NCI-H2029 (cell line): ENCODE data around the gene CUX1.
"Not testable (repeated sequence)": the region's sequence is repeated elsewhere in the genome, so short reads cannot be mapped to it uniquely, and the experiment has no call there.

ENCODE experiments used
- DNase-seq: peaks from one replicate; lab custom pipeline; 2025; lab: John Stamatoyannopoulos, UW

CUX1 gene

DNA sequence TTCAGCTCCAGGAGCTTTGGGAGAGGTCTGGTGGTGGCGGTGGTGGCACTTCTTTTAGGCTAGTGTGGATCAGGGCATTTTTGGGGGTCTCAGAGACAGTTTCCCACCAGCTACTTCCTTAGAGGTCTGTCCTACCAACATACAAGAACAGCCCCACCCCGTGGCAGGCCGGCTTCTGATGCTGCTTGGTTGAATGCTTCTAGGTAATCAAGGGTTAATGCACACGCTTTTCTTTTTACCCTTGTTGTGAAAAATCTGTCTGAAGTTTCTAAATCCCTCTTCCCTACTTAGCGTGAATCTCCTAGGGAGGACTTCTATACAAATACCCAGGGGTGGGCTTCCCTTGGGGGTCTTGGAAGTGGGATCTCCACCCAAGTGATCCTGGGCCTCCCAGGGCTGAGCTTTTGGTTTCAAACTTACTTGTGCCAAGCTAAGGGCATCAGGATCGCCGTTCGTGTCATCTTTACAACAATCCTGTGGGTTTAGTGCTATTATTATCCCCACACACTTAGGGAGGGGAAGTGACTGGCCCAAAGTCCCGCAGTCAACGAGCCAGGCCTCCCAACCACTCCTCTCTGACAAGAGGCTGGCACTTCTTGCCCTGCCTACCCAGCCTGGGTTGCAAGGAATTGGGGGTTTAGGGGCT, 471.0 kb downstream of the CUX1 start:
- DNase-seq = no peak

DNA sequence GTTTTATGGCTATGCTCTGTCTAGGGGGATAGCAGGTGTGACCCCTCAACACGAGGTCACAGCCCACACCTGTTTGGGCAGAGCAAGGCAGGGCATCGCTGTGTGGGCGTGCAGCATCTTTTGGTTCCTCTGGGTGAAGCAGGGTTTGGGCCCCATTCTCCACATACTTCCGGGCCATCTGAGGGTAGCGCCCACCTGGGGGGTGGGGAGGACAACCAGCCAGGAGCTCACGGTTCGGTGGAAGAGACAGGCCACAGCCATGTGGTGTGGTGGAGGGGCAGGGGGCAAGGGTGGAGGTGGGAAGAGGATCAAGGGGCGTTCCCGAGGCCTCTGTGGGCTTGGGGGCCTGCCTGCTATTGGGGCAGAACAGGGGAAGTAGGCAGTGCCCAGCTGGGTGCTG, 471.6 kb downstream of the CUX1 start:
- DNase-seq = no peak

DNA sequence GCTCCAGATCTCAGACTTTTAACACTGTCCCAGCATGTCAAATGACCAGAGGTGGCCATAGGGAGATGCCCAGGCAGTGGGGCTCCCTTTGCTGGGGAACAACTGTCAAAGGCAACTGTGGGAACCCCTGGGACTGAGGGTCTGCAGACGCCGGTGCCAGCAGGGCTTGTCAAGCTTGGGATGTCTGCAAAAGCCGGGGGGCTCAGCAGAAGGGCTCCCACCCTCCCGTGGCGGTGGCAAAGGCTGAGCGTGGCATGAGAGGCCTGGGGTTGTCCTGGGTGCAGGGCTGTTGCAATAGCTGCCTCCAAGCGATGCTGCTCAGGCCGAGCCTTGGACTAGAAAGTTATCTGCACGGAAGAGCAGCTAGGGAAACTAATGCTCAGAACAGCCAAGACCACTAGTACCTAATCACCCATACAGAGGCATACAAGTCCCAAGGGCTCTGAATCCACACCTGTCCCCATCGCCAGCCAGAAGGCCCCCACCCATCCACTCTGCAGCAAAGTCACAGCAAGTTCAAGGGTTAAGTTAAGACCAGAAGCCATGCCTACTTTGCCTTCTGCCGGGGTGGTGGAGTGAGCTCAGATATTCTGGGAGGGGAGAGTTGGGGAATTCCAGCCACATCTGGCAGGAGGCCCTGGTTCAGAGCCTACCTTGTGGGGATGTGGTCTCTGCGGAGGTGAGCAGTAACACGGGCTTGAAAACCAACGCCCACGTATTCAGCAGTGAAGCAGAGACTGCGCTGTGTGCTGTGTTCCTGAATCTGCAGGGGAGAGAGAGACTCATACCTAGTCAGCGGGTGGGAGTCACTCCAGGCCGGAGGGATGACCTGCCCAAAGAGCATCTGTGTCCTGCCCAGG, 473.9 kb downstream of the CUX1 start:
- DNase-seq = no peak

DNA sequence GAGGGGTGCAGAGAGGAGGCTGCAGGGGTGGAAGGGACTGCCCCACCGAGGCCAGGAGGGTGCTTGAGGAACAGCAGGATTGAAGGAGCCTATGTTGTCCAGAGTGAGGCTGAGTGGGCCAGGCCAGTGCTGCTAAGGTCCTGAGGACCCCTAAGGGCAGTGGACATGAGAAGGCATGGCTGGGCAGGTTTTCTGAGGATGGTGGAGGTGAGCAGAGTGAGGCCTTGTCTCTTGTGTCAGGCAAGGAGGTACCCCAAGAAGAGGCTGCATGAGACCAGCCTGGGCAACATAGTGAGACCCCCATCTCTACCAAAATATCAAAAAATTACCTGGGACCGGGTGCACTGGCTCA, 474.5 kb downstream of the CUX1 start:
- no peak for DNase-seq

DNA sequence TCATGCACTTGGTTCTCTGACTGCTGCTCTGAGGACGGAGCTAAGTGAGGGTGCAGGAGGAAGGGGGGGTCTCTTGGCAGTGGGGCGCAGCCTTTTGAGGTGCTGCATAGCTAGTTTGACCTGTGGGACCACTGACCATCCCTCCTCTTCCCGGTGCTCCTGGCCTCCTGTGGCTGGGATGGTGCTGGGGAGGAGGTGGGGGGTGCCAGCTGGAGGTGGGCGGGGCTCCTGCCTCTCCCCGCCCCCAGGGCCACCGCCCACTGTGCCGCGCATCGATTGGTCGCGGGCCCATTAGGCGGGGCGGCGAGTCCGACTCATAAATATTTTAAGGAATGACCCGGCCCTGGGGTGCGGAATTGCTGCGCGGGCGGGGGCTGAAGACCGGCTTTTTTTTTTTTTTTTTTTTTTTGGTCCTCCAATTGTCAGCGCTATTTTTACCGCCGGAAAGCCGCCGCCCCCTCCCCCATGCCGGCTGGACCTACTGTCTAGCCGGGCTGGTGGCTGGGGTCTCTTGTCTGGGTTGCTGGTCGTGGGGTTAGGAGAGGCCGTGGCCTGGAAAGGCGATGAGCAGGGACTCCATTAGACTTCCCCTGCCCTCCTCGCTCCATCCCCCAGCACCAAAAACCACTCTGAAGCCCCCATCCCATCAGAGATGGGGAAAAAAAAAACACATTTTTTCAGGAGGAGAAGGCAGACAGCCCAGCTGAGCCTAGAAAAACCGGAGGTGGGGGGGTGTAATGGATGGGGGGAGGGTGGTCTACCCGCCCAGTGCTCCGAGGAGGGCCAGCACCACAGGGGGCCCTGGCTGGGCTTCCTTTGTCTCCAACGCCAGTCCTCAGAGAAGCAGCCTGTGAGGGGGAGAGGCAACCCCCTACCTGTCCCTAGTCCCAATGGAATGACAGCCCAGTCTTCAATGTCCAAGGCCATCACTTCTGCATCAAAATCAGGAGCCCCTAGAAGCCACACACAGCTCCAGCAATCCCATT, 475.7 kb downstream of the CUX1 start:
- no peak for DNase-seq

DNA sequence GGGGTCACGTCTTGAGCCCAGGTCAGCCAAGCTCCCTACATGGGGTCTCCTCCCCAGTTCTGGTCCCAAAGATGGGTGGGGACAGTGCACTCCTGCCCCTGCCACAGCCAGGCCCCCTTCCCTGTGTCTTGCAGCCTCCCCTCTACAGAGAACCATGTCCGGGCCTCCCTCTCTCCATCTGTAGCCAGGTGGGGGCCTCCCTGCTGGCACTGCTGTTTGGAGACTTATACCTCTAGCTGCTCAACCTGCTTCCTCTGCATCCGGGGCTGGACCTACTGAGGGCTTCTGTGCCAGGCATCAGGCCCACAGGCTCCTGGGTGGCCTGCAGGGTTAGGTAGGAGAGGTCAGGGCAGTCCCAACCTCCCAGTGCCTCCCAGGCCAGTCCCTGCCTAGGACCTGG, 477.2 kb downstream of the CUX1 start:
- DNase-seq = no peak

DNA sequence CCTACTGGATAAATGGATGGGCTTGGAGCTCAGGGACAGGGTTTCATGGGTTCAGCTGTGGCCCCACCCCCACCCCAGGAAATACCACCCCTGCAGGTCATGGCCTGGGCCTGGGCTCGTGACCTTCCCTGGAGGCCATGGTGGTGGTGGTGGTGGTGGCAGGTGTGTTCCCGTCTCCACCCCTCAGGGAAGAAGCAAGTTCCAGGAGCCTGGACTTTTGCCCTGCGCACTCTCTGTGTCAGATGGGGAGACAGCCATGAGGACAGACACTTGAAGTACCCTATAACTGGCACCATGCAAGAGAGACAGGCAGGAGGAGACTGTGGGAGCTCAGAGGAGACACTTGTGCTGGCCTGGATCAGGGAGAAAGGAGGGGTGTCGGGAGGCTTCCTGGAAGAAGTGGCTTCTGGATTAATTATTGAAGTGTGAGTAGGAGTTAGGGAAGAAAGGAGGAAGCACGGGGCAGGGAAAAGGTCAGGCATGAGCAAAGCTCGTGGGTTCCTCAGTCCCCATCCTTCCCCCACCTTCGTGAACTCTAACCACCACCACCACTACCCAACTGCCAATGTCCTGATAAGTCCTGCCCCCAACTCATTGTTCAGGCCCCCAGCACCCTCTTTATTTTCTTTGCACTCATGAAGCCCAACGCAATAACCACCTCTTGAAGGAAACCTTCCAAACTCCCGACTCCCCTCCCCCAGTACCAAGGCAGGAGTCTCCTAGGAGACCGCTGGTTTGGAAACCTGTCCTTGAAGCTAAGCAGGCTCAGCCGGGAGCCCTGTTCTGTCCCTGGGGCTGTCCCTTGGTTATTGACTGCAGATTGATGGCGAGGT, 478.1 kb downstream of the CUX1 start:
- DNase-seq = no peak

DNA sequence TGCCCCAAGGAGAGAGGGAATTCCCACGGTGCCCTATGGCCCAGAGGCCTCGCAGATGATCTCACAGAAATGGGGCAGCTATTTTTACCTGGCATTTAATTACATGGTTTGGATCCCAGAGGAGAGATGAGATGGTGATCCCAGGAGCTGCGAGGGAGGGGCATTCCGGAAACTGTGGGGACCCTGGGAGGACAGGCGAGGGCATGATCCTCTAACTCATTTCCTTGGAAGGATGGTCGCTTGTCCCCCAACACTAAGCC, 478.7 kb downstream of the CUX1 start:
- DNase-seq = no peak

DNA sequence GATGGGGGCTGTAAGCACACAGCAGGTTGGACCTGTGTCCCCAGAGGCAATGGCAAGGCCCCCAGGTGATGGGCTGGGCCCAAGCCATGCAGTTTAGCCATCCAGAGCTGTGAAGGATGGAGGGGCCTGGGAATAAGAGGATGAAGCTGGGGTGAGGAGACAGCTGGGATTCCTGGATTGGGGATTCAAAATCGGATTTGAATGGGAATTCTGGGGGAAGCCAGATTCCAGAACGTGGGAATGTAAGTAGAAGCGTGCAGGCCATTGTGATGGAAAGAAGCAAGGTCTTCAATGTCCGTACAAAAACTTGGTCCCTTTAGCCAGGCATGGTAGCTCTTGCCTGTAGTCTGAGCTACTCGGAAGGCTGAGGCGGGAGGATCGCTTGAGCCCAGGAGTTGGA, 479.1 kb downstream of the CUX1 start:
- DNase-seq = no peak

DNA sequence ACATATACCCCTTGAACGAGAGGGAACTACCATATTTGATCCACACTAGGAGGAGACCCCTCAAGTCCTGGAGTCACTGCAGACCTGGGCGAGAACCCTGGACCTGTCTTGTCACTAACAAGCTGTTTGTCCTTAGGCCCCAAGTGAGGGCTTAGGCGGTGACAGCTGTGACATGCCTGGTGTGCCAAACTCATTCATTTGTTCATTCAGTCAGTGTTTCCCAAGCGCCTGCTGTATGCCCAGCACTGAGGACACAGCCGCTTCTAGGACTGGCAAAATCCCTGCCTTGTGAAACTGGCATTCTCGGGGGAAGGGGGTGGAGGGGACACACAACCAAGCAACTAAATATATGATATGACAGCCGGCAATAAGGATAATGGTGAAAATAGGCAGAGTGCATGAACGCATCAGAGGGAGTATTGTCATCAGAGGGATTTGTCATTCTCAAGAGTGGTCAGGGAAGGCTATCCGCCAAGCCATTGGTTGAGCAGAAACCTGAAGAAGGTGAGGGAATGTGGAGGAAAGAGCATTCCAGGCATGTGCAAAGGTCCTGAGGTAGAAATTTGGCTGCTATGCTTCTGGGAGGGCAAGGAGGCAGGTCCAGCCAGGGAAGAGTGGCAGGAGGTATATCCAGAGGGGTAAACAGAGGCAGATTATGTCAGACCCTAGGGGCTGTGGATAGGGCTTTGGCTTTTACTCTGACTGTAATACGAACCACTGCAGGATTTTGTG, 480.2 kb downstream of the CUX1 start:
- DNase-seq = no peak

DNA sequence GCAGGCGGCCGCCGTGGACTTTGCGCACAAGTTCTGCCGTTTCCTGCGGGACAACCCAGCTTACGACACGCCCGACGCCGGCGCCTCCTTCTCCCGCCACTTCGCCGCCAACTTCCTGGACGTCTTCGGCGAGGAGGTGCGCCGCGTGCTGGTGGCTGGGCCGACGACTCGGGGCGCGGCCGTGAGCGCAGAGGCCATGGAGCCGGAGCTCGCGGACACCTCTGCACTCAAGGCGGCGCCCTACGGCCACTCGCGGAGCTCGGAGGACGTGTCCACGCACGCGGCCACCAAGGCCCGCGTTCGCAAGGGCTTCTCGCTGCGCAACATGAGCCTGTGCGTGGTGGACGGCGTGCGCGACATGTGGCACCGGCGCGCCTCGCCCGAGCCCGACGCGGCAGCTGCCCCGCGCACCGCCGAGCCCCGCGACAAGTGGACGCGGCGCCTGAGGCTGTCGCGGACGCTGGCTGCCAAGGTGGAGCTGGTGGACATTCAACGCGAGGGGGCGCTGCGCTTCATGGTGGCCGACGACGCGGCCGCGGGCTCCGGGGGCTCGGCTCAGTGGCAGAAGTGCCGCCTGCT, 483.3 kb downstream of the CUX1 start:
- DNase-seq = no peak

DNA sequence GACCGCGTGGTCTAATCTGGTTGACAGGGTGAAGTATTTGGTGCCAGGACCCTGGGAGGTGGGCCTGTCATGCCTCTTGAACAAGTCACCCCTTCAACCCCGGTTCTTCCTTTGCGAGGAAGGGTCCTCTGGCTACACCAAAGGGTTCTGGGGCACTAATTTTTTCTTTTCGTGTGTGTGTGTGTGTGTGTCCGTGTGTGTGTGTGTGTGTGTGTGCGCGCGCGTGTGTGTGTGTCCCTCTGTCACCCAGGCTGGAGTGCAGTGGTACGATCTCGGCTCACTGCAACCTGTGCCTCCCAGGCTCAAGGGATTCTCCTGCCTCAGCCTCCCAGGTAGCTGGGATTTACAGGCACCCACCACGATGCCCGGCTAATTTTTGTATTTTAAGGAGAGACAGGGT, 483.9 kb downstream of the CUX1 start:
- not testable (repeated sequence) for DNase-seq

DNA sequence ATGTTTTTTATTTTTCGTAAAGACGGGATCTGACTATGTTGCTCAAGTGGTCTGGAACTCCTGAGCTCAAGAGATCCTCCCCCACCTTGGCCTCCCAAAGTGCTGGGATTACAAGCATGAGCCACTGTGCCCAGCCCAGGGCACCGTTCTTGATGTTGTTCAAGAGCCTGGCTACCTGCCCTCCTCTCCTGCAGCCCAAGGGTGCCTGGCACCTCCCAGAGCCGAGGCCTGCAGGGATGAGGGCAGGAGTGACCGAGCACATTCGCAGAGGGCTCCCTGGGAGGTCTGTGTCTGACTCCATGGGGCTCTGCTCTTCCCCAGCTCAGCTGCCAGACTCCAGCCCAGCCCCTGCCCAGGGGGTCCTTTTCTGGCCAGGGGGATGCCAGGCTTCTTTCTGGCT, 484.6 kb downstream of the CUX1 start:
- no peak for DNase-seq

DNA sequence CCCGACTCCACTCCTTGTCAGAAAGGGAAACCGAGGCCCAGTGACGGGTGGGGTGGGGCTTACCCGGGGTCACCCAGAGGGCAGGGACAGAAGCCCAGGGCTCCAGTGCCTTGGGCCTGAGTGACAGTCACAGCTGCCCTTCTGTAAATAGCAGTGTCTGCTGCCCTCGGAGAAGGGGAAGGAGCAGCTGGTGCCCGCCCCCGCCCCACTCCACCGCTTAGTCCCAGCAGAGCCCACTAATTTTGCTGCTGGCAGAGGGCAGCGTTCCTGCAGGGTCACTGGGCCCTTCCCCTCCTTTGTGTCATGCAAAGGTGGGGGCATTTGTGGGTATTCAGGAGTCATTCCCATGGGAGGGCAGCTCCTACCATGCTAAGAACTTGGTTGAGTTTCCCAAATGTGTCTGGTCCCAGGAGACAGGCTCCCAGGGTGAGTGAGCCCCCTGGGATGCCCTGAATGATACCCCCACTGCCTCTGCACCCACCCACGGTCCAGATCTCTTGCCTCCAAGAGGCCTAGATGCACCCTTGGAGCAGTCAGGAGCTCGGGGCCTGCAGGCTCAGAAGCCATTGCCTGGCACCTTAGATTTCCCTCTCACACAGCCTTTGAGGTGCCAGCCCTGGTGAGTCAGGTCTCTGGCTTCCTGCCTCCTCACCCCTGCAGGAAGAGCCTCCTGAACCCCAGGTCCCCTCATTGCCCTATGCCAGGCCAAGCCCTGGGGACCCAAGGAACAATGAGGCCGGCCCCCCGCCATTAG, 486.4 kb downstream of the CUX1 start:
- DNase-seq = no peak

DNA sequence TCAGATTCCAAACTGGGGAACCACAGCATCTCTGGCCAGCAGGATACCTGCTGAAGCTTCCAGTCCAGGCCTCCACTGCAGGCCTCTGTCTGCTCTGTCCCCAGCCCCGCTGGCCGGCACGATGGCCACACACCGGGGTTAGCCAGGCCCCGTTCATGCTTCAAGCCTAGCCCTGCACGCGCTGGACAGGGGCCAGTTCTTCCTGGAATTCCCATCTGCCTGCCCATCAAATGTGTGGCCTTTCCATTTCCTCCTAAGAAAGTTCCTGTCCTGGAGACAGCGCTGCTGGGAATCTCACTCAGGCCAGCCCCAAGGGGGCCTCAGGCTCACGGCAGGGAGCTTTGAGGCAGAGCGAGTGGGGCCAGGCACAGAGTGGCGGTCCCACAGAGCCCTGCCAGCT, 487.2 kb downstream of the CUX1 start:
- DNase-seq = no peak

DNA sequence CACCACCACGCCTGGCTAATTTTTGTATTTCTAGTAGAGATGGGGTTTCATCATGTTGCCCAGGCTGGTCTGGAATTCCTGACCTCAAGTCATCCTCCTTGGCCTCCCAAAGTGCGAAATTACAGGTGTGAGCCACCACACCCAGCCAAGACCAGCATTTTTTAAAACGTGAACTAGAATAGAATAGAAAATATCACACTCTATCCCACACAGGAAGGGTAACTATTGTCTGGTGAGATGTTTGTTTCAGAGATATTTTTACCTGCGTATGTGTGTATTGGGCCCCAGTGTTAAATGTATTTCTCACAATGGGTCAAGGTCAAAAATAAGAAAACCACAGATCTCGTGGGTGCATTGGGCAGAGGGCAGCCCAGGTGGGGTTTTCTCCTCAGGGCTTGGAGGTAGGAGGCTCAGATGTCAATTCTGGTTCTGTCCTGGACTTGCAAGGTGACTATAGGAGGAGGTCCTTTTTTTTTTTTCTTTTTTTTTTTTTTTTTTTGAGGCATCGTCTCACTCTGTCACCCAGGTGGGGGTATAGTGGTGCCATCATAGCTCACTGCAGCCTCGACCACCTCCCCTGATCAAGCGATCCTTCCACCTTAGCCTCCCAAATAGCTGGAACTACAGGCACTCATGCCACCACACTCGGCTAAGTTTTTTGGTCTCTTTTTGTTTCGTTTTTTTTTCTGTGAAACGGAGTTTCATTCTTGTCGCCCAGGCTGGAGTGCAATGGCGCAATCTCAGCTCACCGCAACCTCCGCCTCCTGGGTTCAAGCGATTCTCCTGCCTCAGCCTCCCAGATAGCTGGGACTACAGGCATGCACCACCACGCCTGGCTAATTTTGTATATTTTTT, 488.2 kb downstream of the CUX1 start:
- DNase-seq = no peak

DNA sequence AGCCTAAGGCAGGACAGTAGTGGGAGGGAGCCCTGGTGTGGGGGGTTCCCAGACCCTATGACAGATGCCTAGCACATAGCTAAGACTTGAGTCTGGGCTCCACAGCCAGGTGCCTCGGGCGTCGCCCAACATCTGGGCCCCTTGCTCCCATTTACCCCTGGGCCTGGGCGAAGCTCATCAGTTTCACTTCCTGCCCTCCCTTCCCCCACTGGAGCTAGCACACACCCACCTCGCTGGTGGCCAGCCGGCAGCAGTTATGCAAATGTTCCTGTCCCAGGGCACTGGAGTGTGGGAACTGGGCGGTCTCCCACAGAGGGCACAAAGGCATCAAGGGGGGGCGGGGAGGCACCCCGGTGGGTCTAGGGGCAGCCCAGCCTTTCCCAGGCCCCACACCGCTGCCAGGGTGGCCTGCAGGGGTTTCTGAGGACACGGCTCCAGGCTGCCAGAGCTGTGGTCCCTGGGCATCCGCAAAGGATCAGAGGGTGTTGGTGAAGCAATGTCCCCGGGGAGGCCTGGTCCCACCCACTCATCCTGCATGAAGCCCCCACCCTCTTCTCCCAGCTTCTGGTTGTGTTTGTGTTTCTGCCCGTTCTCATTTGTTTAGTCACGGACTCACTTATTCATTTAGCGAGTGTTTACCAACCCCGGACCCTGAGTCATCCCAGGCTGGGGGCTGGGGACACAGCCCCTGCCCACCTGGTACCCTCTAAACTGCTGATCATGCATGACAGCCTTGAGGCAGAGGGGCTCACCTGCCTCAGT, 489.7 kb downstream of the CUX1 start:
- no peak for DNase-seq

DNA sequence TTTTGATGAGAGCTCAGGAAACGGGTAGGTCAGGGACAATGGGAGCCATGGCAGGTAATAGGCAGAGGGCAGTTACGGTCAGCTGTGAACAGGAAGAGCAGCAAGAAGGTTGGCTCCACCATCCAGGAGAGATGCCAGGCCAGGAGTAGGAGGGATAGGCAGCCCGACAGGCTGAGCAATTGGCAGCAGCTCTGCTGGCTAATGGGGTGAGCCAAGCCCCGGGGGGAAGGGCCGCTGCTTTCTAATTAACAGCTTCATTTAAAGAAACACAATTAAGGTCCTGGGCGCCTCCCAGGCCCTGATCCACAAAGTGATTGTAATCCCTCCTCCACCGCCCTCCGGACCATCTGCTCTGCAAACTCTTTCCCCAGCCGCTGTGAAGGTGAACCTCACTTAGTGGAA, 493.0 kb downstream of the CUX1 start:
- DNase-seq = no peak

DNA sequence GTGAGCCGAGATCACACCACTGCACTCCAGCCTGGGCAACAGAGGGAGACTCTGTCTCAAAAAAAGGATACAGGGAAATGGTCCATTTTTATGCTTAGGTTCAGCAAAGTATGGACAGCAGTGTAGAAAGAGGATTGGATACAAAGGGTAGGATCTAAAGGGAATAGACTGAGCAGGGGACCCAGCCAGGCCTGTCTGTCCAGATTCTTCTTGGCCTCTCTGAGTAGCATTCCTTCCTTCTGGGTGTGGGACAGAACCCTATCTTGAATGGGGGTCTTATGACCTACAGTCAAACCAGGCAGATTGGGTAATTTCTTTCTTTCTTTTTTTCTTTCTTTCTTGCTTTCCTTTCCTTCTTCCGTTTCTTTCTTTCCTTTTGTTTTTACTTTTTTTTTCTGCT, 494.9 kb downstream of the CUX1 start:
- no peak for DNase-seq
